ENCODE measurements around the gene GSN. TPM values are rescaled to one million over a fixed set of nuclear protein-coding genes. Genes with fewer than 3 reads are reported as not detected.

GSN gene
- total and polyA plus RNA-seq, 12 donors = 78.5 to 735 (median 293) TPM

DNA sequence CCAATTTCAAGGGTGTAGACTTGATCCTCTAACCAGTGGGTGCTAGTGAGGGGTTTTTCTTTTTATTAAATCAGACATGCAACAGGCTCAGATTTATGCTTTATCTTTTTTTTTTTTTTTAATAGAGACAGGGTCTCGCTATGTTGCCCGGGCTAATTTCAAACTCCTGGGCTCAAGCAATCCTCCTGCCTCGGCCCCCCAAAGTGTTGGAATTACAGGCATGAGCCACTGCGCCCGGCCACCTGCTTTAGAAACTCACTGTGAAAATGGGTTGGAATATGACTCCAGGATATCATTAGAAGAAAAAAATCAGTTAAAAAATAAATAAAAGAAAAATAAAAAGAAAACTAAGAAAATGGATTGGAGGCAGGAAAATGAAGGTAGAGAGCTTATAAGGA, 51.4 kb downstream of the GSN start:
- WGBS, 4 donors = 89 to 93% (median 91%) methylated on average over 5 of the region's 5 CpGs
- peaks cover 0 to 7% of the 10 kb centered on the region in 2 donors for H3K4me1 ChIP-seq (replicated peaks in 1 of 2)
- TF ChIP-seq, protein P1, sequence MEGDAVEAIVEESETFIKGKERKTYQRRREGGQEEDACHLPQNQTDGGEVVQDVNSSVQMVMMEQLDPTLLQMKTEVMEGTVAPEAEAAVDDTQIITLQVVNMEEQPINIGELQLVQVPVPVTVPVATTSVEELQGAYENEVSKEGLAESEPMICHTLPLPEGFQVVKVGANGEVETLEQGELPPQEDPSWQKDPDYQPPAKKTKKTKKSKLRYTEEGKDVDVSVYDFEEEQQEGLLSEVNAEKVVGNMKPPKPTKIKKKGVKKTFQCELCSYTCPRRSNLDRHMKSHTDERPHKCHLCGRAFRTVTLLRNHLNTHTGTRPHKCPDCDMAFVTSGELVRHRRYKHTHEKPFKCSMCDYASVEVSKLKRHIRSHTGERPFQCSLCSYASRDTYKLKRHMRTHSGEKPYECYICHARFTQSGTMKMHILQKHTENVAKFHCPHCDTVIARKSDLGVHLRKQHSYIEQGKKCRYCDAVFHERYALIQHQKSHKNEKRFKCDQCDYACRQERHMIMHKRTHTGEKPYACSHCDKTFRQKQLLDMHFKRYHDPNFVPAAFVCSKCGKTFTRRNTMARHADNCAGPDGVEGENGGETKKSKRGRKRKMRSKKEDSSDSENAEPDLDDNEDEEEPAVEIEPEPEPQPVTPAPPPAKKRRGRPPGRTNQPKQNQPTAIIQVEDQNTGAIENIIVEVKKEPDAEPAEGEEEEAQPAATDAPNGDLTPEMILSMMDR (IDR thresholded peaks at IDR 0.05) = no peak
- no peak for TF ChIP-seq POLR2A (IDR thresholded peaks at IDR 0.05)

DNA sequence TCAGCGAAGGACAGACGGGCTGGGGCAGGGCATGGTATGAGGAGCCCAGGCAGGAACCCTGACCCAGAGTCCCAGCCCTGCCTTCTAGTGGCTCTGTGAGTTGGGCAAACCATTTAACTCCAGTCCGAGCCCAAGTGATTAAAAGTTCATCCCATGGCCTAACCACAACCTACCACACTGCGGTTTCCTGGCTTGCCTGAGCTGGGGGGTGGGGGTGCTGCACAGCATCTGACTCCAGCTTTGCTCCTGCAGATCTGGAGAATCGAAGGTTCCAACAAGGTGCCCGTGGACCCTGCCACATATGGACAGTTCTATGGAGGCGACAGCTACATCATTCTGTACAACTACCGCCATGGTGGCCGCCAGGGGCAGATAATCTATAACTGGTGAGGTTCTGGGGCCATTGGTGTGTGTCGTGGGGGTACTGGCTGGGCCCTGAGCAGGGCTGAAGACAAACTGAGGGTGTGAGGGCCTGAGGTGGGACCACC, 53.1 kb downstream of the GSN start:
- peaks cover 0 to 74% of the 10 kb centered on the region in 2 donors for H3K36me3 ChIP-seq (replicated peaks in 1 of 2)

More for the DNA sequence above, 51.4 kb downstream of the GSN start:
- peaks cover 0 to 73% of the 10 kb centered on the region in 2 donors for H3K36me3 ChIP-seq (replicated peaks in 1 of 2)
- H3K9me3 ChIP-seq (replicated peaks in 1 of 3) = no peaks in the 10 kb centered on the region
- peak overlapping the region in 2 of 5 donors; percentile 5 to 62 for H3K27ac ChIP-seq
- no peak overlapping the region for H3K4me3 ChIP-seq
- DNase-seq = peak in 3 of 7 donors; percentile 14 to 52 (median 14)
- no peaks in the 10 kb centered on the region for H3K27me3 ChIP-seq
- intact Hi-C loops (cut with DNase I) = loop anchor here (2.0 to 10.0 kb wide), 4 partner anchors 63 to 107 kb away; no protein-coding TSS in a partner anchor

DNA sequence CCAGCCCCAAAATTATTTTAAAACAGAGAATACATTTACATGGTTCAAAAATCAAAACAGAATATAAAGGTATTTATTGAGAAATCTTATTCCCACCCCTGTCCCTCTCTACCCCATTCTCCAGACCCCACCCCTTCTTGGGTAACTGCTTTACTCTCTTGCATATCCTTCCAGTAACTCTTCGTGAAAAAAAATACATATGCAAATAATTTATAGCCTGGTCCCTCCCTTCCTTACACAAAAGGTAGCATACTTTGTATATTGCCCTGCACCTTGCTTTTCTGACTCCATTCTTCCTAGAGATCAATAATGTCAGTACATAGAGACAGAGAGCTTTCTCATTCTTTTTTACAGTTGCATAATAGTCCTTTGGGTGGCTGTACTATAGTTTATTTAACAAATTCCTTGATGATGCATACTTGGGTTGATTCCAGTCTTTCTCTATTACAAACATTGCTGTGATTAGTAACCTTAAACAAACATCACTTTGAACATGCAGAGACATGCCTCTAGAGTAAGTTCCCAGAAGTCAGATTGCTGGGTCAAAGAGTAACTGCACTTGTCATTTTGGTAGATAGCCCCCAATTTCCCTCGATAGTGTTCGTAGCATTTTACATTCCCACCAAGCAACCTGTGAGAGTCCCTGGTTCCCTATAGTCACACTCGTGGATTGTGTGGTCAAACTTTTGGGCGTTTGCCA, 54.2 kb downstream of the GSN start:
- no peak overlapping the region for H3K4me3 ChIP-seq
- peaks cover 0 to 7% of the 10 kb centered on the region in 2 donors for H3K4me1 ChIP-seq (replicated peaks in 1 of 2)
- no peaks in the 10 kb centered on the region for H3K27me3 ChIP-seq
- TF ChIP-seq, protein P1 (IDR thresholded peaks at IDR 0.05) = no peak
- TF ChIP-seq POLR2A (IDR thresholded peaks at IDR 0.05) = no peak
- H3K36me3 ChIP-seq (replicated peaks in 1 of 2) = peaks cover 0 to 76% of the 10 kb centered on the region in 2 donors
- no peaks in the 10 kb centered on the region for H3K9me3 ChIP-seq (replicated peaks in 1 of 3)
- intact Hi-C loops (cut with DNase I) = loop anchor here in 1 of 2 donors (1.0 to 5.0 kb wide), 2 partner anchors 50 to 76 kb away; partner anchors contain the start of gene STOM
- DNase-seq = no peak
- peak overlapping the region in 2 of 5 donors; percentile 27 to 55 for H3K27ac ChIP-seq
- WGBS, 4 donors = 53 to 68% (median 66%) methylated on average over 5 of the region's 5 CpGs

More for the DNA sequence above, 53.1 kb downstream of the GSN start:
- H3K27ac ChIP-seq = peak overlapping the region in 2 of 5 donors; percentile 14 to 59
- 80 to 100% (median 86%) methylated on average over 1 to 10 of the region's 10 CpGs for WGBS, 4 donors
- intact Hi-C loops (cut with DNase I) = loop anchor here in 1 of 2 donors (5.0 kb wide), 1 partner anchor 51 kb away; the partner anchor contains the start of gene STOM
- H3K27me3 ChIP-seq = no peaks in the 10 kb centered on the region
- peaks cover 0 to 7% of the 10 kb centered on the region in 2 donors for H3K4me1 ChIP-seq (replicated peaks in 1 of 2)
- no peak overlapping the region for H3K4me3 ChIP-seq
- peak in 1 of 7 donors; percentile 51 for DNase-seq
- H3K9me3 ChIP-seq (replicated peaks in 1 of 3) = no peaks in the 10 kb centered on the region
- TF ChIP-seq, protein P1 (IDR thresholded peaks at IDR 0.05) = no peak
- no peak for TF ChIP-seq POLR2A (IDR thresholded peaks at IDR 0.05)

DNA sequence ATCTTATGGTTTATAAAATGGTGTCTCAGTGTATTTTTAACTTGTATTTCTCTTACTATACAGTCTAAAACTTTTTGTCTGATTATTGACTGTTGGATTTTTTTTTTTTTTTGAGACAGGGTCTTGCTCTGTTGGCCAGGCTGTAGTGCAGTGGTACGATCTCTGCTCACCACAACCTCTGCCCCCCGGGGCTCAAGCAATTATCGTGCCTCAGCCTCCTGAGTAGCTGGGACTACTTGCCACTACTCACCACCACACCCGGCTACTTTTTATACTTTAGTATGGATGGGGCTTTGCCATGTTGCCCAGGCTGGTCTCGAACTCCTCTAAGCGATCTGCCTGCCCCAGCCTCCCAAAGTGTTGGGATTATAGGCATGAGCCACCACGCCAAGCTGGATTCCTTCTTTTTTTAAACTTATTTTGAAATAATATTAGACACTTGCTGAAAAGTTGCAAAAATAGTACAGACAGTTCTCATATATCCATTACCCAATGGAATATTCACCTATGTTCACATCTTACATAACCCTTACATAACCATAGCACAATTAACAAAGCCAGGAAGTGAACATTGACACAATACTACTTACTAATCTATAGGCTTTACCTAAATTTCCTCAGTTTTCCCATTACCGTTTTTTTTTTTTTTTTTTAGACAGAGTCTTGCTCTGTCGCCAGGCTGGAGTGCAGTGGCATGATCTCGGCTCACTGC, 54.9 kb downstream of the GSN start:
- H3K27me3 ChIP-seq = no peaks in the 10 kb centered on the region
- peak overlapping the region in 2 of 5 donors; percentile 27 to 55 for H3K27ac ChIP-seq
- no peaks in the 10 kb centered on the region for H3K9me3 ChIP-seq (replicated peaks in 1 of 3)
- 90 to 93% (median 92%) methylated on average over 8 to 10 of the region's 10 CpGs for whole genome bisulfite sequencing, 4 donors
- DNase-seq = no peak
- intact Hi-C loops (cut with DNase I) = loop anchor here in 1 of 2 donors (1.0 to 5.0 kb wide), 2 partner anchors 49 to 75 kb away; partner anchors contain the start of gene STOM
- no peak for TF ChIP-seq POLR2A (IDR thresholded peaks at IDR 0.05)
- TF ChIP-seq, protein P1 (IDR thresholded peaks at IDR 0.05) = no peak
- H3K36me3 ChIP-seq (replicated peaks in 1 of 2) = peaks cover 0 to 79% of the 10 kb centered on the region in 2 donors
- peaks cover 0 to 3% of the 10 kb centered on the region in 2 donors for H3K4me1 ChIP-seq (replicated peaks in 1 of 2)
- no peak overlapping the region for H3K4me3 ChIP-seq

Measured in adrenal gland (tissue), 12 donors.